ENCODE data around the gene EML5. TPM values are rescaled to one million over a fixed set of nuclear protein-coding genes. Genes with fewer than 3 reads are reported as not detected.
"Not testable (repeated sequence)": the region's sequence is repeated elsewhere in the genome, so short reads cannot be mapped to it uniquely, and the experiment has no call there.

EML5 gene
- total RNA-seq, 4 donors from 2014 or later: 0.82 to 1.6 (median 1.3) TPM

GRCh38 chr14:88821888-88822287 is 29.1 kb upstream of the EML5 start:
- no peak for DNase-seq
- 65 to 88% methylated on average over 2 of the region's 2 CpGs for WGBS, 2 donors
- intact Hi-C loops (cut with DNase I): no loop called here

GRCh38 chr14:88821378-88821777 is 28.6 kb upstream of the EML5 start:
- Histone ChIP-seq H3K36me3 (no peaks in the 10 kb centered on the region), H3K4me1 (peaks cover 5 to 18% (median 7%) of the 10 kb centered on the region in 3 donors), H3K27me3 (no peaks in the 10 kb centered on the region), H3K9me3 (no peaks in the 10 kb centered on the region), H3K27ac (no peak overlapping the region), H3K4me3 (no peak overlapping the region)
- WGBS, 2 donors: 79 to 84% methylated on average over 2 of the region's 2 CpGs
- TF ChIP-seq CTCF (IDR thresholded peaks at IDR 0.05) (no peak), POLR2A (IDR thresholded peaks at IDR 0.05) (no peak)
- intact Hi-C loops (cut with DNase I): no loop called here
- no peak for DNase-seq

More at GRCh38 chr14:88821888-88822287, 29.1 kb upstream of the EML5 start:
- no peak overlapping the region for H3K4me3 ChIP-seq
- no peaks in the 10 kb centered on the region for H3K36me3 ChIP-seq
- no peak for TF ChIP-seq CTCF (IDR thresholded peaks at IDR 0.05)
- H3K27me3 ChIP-seq: no peaks in the 10 kb centered on the region
- no peak overlapping the region for H3K27ac ChIP-seq
- no peaks in the 10 kb centered on the region for H3K9me3 ChIP-seq
- peaks cover 5 to 18% (median 7%) of the 10 kb centered on the region in 3 donors for H3K4me1 ChIP-seq

- H3K27ac ChIP-seq; H3K4me1 ChIP-seq; H3K36me3 ChIP-seq; H3K27me3 ChIP-seq; H3K9me3 ChIP-seq; H3K4me3 ChIP-seq; intact Hi-C loops (cut with DNase I); DNase-seq: not testable (repeated sequence)
- WGBS, 2 donors: 62 to 68% methylated on average over 3 of the region's 3 CpGs
Observed at GRCh38 chr14:88819674-88820073, 26.9 kb upstream of the EML5 start.

- Histone ChIP-seq H3K4me3 (no peak overlapping the region), H3K27me3 (no peaks in the 10 kb centered on the region), H3K36me3 (no peaks in the 10 kb centered on the region), H3K9me3 (no peaks in the 10 kb centered on the region), H3K27ac (no peak overlapping the region), H3K4me1 (no peaks in the 10 kb centered on the region)
- TF ChIP-seq CTCF (IDR thresholded peaks at IDR 0.05): no peak
- TF ChIP-seq POLR2A (IDR thresholded peaks at IDR 0.05): no peak
- intact Hi-C loops (cut with DNase I): no loop called here
- DNase-seq: no peak
- 77 to 96% methylated on average over 1 of the region's 1 CpG for WGBS, 2 donors
Observed at GRCh38 chr14:88818018-88818417, 25.3 kb upstream of the EML5 start.

GRCh38 chr14:88815980-88816379 is 23.2 kb upstream of the EML5 start:
- intact Hi-C loops (cut with DNase I): no loop called here
- H3K27me3 ChIP-seq: no peaks in the 10 kb centered on the region
- no peak overlapping the region for H3K4me3 ChIP-seq
- no peaks in the 10 kb centered on the region for H3K4me1 ChIP-seq
- DNase-seq: no peak
- H3K36me3 ChIP-seq: no peaks in the 10 kb centered on the region
- H3K9me3 ChIP-seq: no peaks in the 10 kb centered on the region
- TF ChIP-seq POLR2A (IDR thresholded peaks at IDR 0.05) (no peak), CTCF (IDR thresholded peaks at IDR 0.05) (no peak)
- 89 to 90% methylated on average over 2 to 4 of the region's 4 CpGs for WGBS, 2 donors
- H3K27ac ChIP-seq: no peak overlapping the region

- peaks cover 0 to 9% (median 0%) of the 10 kb centered on the region in 3 donors for H3K9me3 ChIP-seq
- no peaks in the 10 kb centered on the region for H3K36me3 ChIP-seq
- H3K4me1 ChIP-seq: no peaks in the 10 kb centered on the region
- intact Hi-C loops (cut with DNase I): no loop called here
- H3K27me3 ChIP-seq: no peaks in the 10 kb centered on the region
- H3K27ac ChIP-seq: no peak overlapping the region
- TF ChIP-seq POLR2A (IDR thresholded peaks at IDR 0.05) (no peak), CTCF (IDR thresholded peaks at IDR 0.05) (no peak)
- no peak for DNase-seq
- no peak overlapping the region for H3K4me3 ChIP-seq
Observed at GRCh38 chr14:88808359-88808758, 15.6 kb upstream of the EML5 start.
